GM21619 (cell line): Measurements from ENCODE around the gene SERPING1.

Experiments
- ATAC-seq: cut with Tn5 transposase; IDR thresholded peaks from one replicate; pipeline ENCODE4 v1.9.1; 2021; ENCODE audit not compliant: unreplicated experiment

The SERPING1 gene

DNA sequence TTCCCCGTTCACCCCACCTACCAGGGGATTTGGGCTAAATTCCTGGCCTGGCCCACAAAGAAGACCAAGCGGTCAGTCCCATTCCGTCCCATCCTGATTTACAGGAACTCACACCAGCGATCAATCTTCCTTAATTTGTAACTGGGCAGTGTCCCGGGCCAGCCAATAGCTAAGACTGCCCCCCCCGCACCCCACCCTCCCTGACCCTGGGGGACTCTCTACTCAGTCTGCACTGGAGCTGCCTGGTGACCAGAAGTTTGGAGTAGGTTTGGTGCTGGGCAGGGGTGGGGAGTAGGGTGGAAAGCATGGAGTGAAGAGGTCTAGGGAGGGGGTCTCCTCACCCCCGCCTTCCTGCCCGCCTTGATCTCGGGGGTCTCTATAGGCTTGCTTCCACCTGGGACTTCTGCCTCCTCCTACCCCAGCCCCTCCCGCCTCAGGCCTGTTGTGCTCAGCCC is at the start of gene SERPING1:
TSS of gene SERPING1 (plus strand) at position 225 of the 455 bp plus-strand sequence. CDS start 586 bp downstream, outside the sequence.
- no peak for ATAC-seq

DNA sequence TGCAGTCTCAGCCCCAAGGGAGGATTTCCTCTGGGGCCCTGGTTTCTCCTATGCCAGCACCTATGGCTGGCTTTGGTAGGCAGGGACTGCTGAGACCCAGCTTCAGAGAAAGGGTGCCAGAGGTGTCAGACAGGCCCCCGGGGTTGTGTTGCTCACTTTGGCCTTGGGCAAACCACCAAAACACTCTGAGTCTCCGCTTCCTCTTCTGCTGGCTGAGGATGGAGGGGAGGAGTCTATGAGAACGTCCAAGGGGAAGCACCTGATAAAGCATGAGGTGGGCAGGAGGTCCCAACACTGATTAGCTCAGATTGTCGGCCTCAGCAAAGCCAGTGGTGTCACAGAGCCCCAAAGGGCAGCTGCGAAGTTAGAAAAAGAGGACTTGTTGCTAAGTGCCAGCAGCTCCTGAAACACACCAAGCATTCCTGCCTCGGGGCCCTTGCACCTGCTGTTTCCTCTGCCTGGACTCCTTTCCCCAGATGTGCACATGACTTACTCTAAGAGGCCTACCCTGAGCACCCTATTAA is 49.6 kb upstream of the SERPING1 start:
- ATAC-seq, result peak; percentile 94

DNA sequence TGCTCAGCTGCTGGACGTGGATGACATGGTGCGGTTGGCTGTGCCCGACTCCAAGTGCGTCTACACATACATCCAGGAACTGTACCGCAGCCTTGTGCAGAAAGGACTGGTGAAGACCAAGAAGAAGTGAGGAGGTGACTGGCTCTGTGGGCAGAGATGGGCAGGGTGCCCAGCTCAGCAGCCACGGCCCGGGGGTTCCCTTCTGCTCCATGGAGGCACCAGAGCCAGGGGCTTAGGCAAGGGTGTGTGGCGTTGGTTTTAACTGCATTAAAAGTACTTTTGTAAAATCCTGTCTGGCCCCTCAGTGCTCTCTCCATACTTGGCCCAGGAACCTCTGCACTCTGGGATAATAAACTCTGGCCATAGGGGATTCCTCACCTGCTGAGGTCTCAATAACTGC is 47.5 kb upstream of the SERPING1 start:
- ATAC-seq, result no peak

DNA sequence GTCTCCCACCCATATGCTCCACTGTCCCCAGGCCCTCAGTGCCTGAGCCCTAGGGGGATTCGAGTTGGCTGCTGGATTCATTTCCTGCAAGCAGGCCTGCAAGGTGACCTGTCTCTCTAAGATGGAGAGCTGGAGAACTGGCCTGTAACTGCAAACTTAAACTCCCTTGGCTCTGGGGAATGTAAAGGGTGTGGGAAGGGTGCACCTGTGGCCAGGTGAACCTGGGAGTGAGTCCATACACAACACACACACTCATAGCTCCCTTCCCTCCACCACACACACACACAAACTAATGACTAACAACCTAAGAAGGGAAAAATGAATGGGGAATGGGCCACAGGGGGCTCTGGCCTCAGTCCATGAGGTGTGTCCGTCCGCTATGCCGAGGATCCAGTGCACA is 45.5 kb upstream of the SERPING1 start:
- ATAC-seq, result no peak

DNA sequence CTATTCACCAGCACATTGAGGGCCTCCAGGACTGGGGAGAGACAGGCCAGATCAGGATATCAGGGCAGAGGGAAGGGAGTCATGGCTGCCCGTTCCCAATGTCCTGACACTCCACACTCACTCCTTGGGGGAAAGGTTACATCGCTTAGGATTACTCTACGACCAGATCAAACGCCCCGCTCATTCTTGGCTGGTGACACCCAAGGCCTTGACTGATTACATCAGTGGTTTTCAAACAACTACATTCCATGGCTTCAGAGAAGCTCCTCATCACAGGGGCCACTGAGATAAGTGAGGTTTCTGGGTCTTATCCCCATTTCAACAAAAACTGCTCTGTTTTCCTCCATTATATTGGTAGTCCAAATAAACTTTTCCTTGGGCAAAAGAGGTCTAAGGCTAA is 45.0 kb upstream of the SERPING1 start:
- ATAC-seq, result no peak

DNA sequence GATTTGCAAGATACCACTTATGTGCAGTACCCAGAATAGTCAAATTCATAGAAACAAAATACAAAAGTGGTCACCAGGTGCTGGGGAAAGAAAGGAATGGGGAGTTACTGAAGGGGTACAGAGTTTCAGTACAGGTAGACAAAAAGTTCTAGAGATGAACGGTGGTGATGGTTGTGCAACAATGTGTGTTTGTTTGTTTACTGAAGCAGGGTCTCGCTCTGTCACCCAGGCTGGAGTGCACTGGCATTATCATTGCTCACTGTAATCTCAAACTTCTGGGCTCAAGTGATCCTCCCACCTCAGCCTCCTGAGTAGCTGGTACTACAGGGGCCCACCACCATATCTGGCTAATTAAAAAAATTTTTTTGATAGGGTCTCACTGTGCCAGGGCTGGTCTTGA is 42.1 kb upstream of the SERPING1 start:
- ATAC-seq, result no peak

DNA sequence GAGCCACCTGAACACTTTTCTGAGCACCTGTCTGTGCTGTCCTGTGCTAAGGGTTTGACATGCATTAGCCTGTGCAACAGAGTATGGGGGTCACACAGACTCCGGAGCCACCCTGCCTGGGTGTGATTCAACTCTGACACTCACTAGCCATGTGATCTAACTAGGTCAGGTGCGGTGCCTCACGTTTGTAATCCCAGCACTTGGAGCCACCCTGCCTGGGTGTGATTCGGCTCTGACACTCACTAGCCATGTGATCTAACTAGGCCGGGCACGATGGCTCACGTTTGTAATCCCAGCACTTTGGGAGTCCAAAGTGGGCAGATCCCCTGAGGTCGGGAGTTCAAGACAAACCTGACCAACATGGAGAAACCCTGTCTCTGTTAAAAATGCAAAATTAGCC is 41.4 kb upstream of the SERPING1 start:
- ATAC-seq, result no peak

DNA sequence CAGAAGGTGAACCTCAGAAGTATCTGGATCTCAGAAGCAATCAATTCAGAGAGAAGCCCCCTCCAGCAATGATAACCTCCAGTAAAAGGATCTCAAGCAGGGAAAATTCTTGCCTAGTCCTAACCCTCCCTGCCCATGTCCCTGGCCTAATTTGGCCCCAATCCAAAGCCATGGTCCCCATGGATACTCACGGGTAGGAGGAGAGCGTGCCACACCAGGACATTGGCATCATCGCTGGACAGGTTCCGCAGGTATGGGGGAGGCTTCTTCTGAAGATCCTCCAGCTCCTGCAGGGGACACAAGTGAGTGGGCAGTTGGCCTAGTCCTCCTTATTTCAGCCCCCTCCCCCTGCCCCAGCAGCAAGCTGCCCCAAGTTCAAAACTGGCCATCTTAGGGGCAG is 37.3 kb upstream of the SERPING1 start:
- no peak for ATAC-seq

DNA sequence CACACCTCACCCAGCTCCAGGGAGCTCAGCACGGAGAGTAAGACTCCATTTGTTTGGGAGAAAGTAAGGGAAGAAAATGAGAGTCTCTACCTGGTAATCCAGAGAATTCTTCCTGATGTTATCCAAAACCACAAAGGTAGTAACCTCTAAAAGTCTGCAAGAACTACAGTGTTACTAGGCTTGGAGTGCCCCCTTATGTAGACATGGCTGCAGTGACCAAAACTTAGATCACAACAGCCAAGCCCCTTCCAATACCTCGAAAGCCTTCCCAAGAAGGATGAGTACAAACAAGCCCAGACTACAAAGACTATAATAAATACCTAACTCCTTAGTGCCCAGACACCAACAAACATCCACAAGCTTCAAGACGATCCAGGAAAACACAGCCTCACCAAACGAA is 34.9 kb upstream of the SERPING1 start:
- no peak for ATAC-seq

DNA sequence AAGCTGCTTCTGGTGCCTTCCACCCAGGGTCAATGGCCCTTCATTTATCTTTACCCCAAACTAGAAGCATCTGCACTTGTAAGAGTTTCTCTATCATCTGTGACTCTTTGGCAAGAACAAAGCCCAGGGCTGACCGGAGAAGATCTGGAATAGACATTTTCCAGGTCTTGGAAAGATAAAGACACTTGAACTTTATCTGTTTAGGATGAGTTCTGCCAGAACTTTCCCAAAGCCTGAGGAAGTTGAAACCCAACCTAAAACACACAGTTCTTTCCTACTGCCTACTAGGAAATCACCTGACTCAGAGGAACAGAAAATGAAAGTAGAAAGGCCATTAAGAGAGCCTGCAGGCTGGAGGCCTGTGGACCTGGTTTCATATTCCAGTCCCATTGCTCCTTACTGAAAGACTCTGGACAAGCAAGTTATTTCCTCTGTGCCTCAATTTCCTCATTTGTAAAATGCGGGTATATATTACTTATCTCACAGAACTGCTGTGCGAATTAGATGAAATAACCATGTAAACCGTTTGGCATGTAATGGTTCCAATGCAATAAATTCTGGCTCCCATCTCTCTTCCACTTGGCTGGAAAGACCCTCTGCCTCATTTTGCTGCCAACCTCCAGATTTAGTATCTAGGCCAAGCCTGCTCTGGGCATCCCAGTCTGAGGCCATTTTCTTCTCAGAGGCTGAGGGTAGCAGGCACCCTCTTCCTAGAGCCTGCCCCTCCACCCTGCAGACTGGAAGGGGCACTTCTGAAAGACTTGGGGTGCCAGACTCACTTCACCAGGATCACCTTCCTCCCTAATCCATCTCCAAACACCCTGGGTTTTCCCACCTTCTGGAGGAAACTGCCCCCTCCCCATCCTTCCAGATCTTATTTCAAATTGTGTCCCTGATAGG is 31.2 kb upstream of the SERPING1 start:
- peak; percentile 63 for ATAC-seq

DNA sequence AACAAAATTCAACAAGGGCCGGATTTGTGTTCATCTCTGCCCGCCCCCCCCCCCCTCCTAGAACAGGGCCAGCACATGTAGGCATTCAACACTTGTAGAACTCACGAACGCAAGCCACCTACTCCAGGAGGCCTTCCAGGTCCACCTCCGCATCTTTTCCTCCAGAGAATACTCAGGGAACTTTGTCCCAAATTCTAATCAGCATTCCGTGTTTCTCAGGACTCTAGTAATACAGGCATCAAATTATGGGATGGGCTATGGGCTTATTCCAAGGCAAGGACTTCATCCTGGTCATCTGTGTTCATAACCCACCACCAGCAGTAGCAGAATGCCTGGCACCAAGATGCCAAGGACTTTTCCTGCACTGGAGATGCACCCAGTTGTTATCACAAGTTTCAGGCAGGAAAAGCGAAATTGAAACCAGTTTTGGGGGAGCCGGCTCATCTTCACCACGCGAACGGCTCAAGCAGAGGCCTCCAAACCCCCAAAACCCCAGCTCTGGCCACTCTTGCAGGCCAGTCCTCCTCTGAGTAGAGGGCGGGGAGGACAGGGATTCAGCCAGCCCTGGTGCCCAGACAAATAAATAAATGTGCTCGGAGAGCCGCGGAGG is 30.5 kb upstream of the SERPING1 start:
- peak; percentile 4 for ATAC-seq

DNA sequence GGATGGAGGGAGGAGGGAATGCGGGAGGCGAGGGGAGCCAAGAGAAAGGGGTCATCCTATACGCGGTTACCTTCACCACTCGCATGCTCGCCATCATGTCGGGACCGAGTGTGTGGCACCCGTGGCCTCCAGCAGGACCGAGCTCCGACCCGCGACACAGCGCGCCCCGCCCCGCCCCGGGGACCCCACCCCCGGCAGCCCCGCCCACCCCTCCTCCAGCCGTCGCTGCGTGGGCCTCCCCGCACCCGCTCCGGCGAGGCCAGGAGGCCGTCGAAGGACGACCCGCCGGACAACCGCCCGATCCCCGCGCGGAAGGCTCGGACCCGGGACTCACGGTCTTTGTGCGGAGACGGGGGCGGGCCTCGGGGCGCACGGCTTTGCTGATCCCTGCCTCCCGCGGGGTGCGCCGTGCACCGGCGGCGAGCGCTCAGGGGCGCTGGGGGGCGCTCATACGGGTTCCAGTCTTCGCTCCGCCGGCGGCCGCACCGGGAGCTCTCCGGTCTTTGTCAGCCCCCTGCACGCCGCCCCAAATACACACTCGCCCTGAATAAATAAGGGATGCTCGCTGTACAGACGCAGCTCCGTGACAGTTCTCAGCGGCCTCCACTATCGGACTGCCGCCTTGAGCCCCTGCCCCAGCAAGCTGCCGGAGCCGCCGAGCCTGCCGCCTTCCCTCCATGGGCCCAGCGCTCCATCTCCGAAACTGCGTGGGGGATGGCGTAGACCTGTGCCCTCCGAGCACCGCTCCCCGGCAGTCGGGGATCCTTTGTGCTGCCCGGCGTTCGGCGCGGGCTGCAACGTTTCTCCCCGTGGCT is 29.8 kb upstream of the SERPING1 start, which contains the start of gene UBE2L6:
TSS of gene UBE2L6 (minus strand) at position 158 of the 815 bp plus-strand sequence. CDS start at position 97, 61 bp downstream.
- ATAC-seq, result peak; percentile 43

DNA sequence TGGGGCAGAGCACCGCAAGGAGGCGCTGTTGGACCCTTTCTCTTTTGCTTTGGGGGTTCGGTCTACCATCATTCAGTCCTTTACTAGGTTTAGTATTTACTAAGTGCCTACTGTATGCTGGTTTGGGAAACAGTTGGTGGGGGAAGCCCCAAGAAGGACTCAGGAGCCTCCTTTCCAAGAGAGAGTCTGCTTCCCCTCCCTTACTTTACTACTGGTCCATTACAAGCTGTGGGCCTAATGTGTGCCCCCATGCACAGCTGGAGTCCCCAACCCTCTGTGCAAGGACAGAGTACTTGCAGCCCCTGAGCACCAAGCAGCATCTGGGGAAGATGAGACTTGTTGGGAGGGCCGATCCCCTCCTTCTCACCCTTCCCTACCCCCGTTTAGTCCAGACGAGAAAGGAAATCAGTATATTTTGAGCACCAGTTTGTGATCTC is 29.1 kb upstream of the SERPING1 start:
- peak; percentile 62 for ATAC-seq

DNA sequence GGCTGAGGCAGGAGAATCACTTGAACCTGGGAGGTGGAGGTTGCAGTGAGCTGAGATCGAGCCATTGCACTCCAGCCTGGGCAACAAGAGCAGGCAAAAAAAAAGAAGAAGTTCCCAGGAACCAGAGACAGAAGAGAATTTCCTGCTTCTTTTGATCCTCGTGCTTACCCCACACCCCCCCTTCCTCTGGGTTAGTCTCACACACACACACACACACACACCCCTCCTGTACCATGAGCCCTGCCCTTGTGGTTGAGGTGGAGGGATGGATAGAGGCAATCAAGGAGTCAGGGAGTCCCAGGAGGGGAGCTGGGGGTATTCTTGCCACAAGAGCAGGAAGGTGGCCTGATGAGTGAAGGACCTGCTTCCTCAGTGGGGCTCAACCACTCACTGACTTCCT is 25.9 kb upstream of the SERPING1 start:
- no peak for ATAC-seq

DNA sequence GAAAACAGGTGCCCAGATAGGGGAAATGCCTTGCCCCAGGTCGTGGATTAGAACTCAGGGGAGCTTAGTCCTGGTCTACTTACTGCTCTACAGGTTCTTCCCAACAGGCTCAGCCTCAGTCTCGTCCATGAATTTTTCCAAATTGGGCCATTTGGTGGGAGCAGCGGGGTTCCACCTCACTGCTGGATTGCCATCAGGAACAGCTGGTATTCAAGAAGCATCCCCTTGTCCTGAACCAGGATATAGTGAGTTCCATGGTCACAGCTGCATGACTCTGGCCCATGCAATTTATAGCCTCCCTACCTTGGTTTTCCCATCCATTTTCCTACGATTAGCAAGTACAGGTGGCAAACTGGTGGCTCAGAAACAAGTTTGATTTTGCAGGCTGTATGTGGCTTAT is 23.4 kb upstream of the SERPING1 start:
- ATAC-seq, result no peak

DNA sequence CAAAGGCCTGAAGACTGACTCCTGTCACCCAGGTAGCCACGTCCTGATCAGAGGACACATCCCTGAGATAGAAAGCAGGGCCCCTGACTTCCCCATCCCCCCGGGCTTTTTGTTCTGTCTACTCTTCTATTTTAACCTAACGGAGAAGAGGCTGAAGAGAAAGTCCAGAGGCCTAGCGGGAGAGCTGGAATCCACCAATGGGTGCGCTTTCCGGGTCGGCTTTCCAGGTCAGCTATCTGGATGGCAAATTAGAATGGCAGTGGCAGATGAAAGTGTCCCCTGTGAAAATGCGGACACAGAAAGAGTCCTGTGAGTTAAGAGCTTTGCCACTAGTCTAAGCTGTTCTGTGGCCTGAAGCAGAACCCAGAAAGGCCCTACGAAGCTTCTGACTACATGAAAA is 13.1 kb upstream of the SERPING1 start:
- no peak for ATAC-seq

DNA sequence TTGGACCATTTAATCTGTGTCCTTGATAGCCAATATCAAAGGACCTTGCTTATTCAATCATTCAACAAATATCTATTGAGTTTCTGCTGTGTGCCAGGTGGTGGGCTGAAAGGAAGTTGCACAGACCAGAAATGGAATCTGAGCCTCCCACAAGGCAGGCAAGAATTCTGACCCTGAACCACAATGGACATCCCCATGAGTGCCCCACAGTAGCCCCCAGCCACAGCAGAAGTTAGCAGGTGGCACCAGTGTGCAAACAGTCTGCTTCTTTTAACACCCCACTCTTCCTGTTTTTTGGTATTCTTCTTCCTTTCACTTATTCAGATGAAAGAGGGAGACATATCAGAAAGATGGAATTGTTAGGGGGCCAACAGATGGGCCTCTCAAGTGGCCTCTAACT is 12.2 kb upstream of the SERPING1 start:
- ATAC-seq, result no peak

DNA sequence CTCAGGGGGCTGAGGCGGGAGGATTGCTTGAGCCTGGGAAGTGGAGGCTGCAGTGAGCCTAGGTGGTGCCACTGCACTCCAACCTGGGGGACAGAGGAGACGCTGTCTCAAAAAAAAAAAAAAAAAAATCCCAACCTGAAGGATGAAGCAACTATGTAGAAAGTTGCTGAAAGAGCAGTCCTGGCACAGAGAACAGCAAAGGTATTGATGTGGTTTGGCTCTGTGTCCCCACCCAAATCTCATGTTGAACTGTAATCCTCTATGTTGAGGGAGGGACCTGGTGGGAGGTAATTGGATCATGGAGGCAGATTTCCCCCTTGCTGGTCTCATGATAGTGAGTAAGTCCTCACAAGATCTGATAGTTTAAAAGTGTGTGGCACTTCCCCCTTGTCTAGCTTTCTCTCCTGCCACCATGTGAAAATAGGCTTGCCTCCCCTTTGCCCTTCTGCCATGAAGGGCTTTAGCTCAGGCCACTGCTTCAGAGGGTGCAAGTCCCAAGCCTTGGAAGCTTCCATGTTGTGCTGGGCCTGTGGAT is 10.7 kb upstream of the SERPING1 start:
- no peak for ATAC-seq

DNA sequence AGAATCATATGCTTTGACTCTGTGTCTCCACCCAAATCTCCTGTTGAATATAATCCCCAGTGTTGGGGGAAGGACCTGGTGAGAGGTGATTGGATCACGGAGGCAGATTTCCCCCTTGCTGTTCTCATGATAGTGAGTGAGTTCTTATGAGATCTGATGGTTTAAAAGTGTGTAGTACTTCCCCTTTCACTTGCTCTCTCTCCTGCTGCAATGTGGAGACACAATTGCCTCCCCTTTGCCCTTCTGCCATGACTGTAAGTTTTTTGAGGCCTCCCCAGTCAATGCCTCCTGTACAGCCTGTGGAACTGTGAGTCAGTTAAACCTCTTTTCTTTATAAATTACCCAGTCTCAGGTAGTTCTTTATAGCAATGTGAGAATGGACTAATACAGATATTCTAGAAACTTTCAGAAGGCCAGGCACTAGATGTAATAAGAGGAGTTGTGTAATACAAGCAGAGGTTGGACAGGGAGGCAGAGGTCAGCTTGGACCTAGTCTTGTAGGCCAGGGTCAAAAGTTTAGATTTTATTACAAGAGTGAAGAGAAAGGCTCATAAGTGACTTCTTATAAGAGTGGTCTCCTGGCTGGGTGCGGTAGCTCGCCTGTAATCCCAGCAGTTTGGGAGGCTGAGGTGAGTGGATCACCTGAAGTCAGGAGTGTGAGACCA is 9.3 kb upstream of the SERPING1 start:
- ATAC-seq, result no peak

DNA sequence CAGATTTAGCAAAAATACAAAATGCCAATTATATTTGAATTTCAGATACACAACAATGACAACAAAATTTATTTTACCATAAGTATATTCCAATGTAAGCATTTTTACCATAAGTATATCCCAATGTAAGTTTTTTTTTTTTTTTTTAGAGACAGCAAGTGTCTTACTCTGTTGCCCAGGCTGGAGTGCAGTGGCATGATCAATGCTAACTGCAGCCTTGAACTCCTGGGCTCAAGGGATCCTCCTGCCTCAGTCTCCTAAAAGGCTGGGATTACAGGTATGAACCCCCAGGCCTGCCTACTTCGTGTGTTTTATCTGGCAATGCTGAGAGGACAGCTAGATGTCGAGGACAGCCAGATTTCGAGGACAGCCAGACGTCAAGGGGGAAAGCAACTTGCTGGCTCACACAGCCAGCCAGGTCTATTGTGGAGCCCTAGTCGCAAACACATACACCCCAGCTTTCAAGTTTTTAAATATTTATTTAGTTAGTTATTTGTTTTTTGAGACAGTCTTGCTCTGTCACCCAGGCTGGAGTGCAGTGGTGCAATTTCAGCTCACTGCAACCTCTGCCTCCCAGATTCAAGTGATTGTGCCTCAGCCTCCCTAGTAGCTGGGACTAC is 1.1 kb upstream of the SERPING1 start:
- no peak for ATAC-seq
